Osteoblast (primary cell): ENCODE measurements around the gene CUTA. TPM values are rescaled to one million over a fixed set of nuclear protein-coding genes. Genes with fewer than 3 reads are reported as not detected.

Experiments
- DNase-seq: peaks from one replicate; pipeline ENCODE4 v3.0.0; 2011; ENCODE audit warnings: low spot score, mixed read lengths; ENCODE audit not compliant: insufficient read length; ENCODE audit errors: missing footprints
- H2AFZ ChIP-seq: 2 replicates; pipeline ENCODE4 v1.6.0; 2011; ENCODE audit warnings: mild to moderate bottlenecking, low read length
- H3K27ac ChIP-seq: 2 replicates; pipeline ENCODE4 v1.5.1; 2011; ENCODE audit warnings: mild to moderate bottlenecking, low read depth, low read length, moderate library complexity
- H3K27me3 ChIP-seq: 2 replicates; pipeline ENCODE4 v1.6.0; 2012; ENCODE audit warnings: mild to moderate bottlenecking, control low read depth, inconsistent platforms, low read length, moderate library complexity; ENCODE audit not compliant: insufficient read depth
- H3K36me3 ChIP-seq: 2 replicates; pipeline ENCODE4 v1.5.1; 2011; ENCODE audit warnings: mild to moderate bottlenecking, low read length, control low read depth, moderate library complexity; ENCODE audit not compliant: insufficient read depth
- H3K4me1 ChIP-seq: 2 replicates; pipeline ENCODE4 v1.5.1; 2011; ENCODE audit warnings: mild to moderate bottlenecking, low read length, control low read depth, moderate library complexity; ENCODE audit not compliant: insufficient read depth
- H3K4me2 ChIP-seq: 2 replicates; pipeline ENCODE4 v1.6.0; 2011; ENCODE audit warnings: mild to moderate bottlenecking, low read length; ENCODE audit not compliant: insufficient read depth
- H3K4me3 ChIP-seq: fragments of 200-600 bp; sonication (generic); 3 replicates; pipeline ENCODE4 v1.5.1; 2012; ENCODE audit warnings: mild to moderate bottlenecking, low read length, inconsistent platforms; ENCODE audit not compliant: insufficient read depth
- H3K79me2 ChIP-seq: 2 replicates; pipeline ENCODE4 v1.6.0; 2012; ENCODE audit warnings: mild to moderate bottlenecking, low read length, control low read depth, inconsistent platforms; ENCODE audit not compliant: insufficient read depth
- H3K9me3 ChIP-seq: 2 replicates; pipeline ENCODE4 v1.5.1; 2011; ENCODE audit warnings: low read depth, low read length, control low read depth
- H4K20me1 ChIP-seq: 2 replicates; pipeline ENCODE4 v1.6.0; 2012; ENCODE audit warnings: mild to moderate bottlenecking, low read length, control low read depth; ENCODE audit not compliant: insufficient read depth
- total RNA-seq: library from RNA; depleted of rRNA; stranded (reverse); fragments of >200 nt; gene quantifications from 2 replicates; pipeline ENCODE4 v1.2.3, GENCODE V29; 2012
- TF ChIP-seq, protein P1 (sequence below): IDR thresholded peaks from 2 replicates; pipeline ENCODE4 v1.5.1; 2011; ENCODE audit warnings: mild to moderate bottlenecking, low read depth, low read length, moderate library complexity; ENCODE audit errors: extremely low read depth

The CUTA gene
- total RNA-seq, 1 donor: 122 TPM

DNA sequence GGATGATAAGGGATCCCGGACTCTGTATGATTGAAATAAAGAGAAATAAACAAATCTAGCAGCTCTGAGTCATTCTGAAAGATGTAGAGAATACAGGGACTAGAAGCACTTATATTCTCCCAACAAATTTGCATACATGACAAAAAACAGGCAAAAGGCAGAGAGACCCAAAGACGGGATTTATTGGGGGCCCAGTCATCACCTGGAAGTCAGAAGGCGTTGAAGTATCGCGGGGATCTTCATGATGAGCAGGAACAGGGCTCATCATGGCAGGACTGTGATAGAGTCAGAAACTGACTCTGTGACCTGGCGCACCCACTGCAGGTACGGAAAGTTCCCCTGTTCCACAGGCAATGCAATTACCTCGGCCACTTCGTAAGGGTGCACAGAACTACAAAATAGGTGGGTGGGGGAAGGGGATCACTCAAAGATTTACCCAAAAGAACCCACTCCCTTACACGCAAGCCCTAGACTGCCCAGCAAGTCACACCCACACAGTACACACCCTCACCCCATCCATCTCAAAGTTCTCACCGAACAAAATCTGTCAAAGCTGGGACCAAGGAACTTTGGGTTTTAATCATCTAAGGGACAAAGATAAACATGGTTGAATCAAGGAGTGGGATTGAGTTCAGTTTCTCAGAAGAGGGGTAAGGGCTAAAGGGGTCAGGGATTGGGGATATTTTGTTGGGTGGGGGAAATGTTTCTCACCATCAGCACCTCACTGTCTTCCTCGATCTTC lies 1.4 kb downstream of the CUTA start:
- Histone ChIP-seq H2AFZ (no peak overlapping the region), H3K4me3 (peak overlapping the region; percentile 99), H3K4me2 (peak overlapping the region; percentile 80), H3K36me3 (peaks cover 45% of the 10 kb centered on the region), H3K79me2 (peaks cover 87% of the 10 kb centered on the region), H3K27ac (peak overlapping the region; percentile 100), H3K4me1 (peaks cover 52% of the 10 kb centered on the region), H3K27me3 (no peaks in the 10 kb centered on the region), H4K20me1 (peaks cover 27% of the 10 kb centered on the region), H3K9me3 (no peaks in the 10 kb centered on the region)
- TF ChIP-seq, protein P1, sequence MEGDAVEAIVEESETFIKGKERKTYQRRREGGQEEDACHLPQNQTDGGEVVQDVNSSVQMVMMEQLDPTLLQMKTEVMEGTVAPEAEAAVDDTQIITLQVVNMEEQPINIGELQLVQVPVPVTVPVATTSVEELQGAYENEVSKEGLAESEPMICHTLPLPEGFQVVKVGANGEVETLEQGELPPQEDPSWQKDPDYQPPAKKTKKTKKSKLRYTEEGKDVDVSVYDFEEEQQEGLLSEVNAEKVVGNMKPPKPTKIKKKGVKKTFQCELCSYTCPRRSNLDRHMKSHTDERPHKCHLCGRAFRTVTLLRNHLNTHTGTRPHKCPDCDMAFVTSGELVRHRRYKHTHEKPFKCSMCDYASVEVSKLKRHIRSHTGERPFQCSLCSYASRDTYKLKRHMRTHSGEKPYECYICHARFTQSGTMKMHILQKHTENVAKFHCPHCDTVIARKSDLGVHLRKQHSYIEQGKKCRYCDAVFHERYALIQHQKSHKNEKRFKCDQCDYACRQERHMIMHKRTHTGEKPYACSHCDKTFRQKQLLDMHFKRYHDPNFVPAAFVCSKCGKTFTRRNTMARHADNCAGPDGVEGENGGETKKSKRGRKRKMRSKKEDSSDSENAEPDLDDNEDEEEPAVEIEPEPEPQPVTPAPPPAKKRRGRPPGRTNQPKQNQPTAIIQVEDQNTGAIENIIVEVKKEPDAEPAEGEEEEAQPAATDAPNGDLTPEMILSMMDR: no peak
- peak; percentile 85 for DNase-seq

DNA sequence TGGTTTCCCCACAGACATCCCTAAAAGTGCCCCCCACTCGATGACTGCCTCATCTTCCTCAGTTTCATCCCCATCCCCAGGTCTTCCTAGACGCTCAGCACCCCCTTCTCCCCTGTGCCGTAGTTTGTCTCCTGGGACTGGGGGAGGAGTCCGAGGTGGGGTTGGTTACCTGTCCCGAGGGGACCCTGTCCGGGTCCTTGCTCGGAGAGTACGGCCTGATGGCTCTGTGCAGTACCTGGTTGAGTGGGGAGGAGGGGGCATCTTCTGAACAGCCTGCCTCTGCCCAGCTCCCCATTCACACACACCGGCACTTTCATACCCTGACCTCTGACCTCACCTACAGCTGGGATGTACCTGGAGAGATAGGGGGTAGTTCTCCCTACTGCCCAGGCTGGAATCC lies 2.1 kb downstream of the CUTA start:
- Histone ChIP-seq H3K27ac (peak overlapping the region; percentile 100), H3K27me3 (no peaks in the 10 kb centered on the region), H4K20me1 (peaks cover 27% of the 10 kb centered on the region), H2AFZ (no peak overlapping the region), H3K4me3 (peak overlapping the region; percentile 99), H3K36me3 (peaks cover 45% of the 10 kb centered on the region), H3K4me2 (peak overlapping the region; percentile 80), H3K79me2 (peaks cover 86% of the 10 kb centered on the region), H3K4me1 (peaks cover 48% of the 10 kb centered on the region), H3K9me3 (no peaks in the 10 kb centered on the region)
- TF ChIP-seq, protein P1: no peak
- peak; percentile 30 for DNase-seq

DNA sequence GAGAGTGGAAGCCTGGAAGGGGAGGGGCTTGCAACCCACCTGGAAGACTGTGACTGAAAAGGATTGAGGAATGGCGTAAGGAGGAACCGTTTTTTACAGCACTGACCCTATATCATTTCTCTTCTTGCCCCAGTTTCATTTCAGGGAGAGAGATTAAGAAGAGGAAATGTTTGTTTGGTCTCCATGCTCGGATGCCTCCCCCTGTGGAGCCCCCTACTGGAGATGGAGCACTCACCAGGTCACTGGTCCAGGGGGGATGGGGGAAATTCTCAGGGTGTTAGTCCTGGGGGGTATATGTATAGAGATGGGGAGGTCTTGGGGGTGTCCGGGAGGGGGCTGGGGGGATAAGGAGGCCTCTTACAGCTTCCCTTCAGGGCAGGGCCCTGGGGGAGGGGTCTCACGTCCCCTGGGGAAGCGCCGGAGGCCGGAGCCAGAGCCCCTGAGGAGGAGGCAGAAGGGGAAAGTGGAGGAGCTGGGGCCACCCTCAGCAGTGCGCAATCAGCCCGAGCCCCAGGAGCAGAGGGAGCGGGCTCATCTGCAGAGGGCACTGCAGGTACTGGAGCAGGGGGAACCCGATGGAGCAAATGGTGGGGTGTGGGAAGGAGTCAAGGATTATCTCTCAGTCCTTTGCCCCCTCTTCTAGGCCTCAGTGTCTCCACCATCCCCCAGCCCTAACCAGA lies 3.2 kb downstream of the CUTA start:
- peaks cover 27% of the 10 kb centered on the region for H4K20me1 ChIP-seq
- DNase-seq: peak; percentile 79
- no peaks in the 10 kb centered on the region for H3K27me3 ChIP-seq

More for the DNA sequence above, 3.2 kb downstream of the CUTA start:
- TF ChIP-seq, protein P1: peak; percentile 51
- Histone ChIP-seq H2AFZ (no peak overlapping the region), H3K4me2 (peak overlapping the region; percentile 80), H3K9me3 (no peaks in the 10 kb centered on the region), H3K4me1 (peaks cover 49% of the 10 kb centered on the region), H3K27ac (peak overlapping the region; percentile 100), H3K4me3 (no peak overlapping the region), H3K79me2 (peaks cover 80% of the 10 kb centered on the region), H3K36me3 (peaks cover 45% of the 10 kb centered on the region)
